Measurements from ENCODE around the gene RBM14. TPM values are rescaled to one million over a fixed set of nuclear protein-coding genes. Genes with fewer than 3 reads are reported as not detected.
A peak's percentile ranks its signal among the peaks of the same experiment; 100 is the strongest.
"Not testable (repeated sequence)": the region's sequence is repeated elsewhere in the genome, so short reads cannot be mapped to it uniquely, and the experiment has no call there.

Gene RBM14
- total RNA-seq, 4 donors from 2014 or later: 56.7 to 91.4 (median 74.6) TPM

DNA sequence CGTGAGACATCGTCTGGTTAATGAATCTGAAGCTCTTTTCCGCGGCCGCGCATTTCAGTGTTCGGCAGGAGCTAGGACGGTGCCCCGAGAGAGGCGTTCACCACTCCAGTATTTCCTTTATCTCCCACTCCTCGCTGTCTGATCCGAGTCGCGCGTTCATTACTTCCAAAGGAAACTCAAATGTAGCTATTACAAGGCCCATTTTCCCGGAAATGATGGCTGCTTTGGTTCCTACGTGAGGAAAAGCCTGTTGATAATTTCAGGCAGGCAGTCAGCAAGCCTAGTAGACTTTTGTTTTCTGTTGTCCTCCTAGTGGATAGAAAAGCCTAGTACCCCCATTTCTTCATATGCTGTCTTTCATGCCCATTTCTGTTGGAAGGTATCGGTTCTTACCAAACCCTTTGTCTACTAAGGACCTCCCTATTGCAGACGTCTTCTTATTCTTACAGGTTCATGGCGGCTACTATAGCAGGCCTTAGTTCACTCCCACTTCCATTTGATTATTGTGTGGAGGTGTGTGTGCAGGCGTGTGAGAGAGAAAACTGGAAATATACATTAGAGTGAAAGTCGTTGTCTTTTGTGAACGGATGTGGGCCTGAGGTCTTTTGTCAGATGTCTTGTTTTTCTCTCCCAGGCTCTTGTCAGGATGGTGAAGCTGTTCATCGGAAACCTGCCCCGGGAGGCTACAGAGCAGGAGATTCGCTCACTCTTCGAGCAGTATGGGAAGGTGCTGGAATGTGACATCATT, 22.8 kb downstream of the RBM14 start:
- peak overlapping the region; percentile 86 to 90 (median 88) for H3K27ac ChIP-seq
- no peaks in the 10 kb centered on the region for H3K27me3 ChIP-seq

DNA sequence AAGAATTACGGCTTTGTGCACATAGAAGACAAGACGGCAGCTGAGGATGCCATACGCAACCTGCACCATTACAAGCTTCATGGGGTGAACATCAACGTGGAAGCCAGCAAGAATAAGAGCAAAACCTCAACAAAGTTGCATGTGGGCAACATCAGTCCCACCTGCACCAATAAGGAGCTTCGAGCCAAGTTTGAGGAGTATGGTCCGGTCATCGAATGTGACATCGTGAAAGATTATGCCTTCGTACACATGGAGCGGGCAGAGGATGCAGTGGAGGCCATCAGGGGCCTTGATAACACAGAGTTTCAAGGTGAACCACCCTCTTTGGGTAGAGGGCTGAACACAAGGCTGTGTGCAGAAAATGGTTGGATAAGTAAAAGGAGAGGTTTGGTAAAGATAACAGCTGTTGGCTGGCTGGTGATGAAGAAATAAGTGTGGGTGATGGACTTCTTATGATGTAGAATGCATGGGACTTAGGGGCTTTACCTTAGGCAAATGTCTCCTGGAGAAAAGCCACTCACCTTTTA, 23.4 kb downstream of the RBM14 start:
- Histone ChIP-seq H3K27ac (peak overlapping the region in 1 of 4 donors; percentile 89), H3K4me3 (peak overlapping the region in 3 of 4 donors; percentile 63 to 78 (median 71)), H3K36me3 (peaks cover 0 to 45% (median 0%) of the 10 kb centered on the region in 3 donors), H3K4me1 (peaks cover 0 to 64% (median 21%) of the 10 kb centered on the region in 4 donors)
- not testable (repeated sequence) for DNase-seq, H3K27me3 ChIP-seq, H3K9me3 ChIP-seq

More for the DNA sequence above, 22.8 kb downstream of the RBM14 start:
- Histone ChIP-seq H3K36me3 (peaks cover 0 to 41% (median 0%) of the 10 kb centered on the region in 3 donors), H3K4me3 (peak overlapping the region; percentile 63 to 85 (median 74)), H3K4me1 (peaks cover 0 to 58% (median 21%) of the 10 kb centered on the region in 4 donors), H3K9me3 (no peaks in the 10 kb centered on the region)
- peak in 1 of 3 donors; percentile 38 for DNase-seq
- no peak for TF ChIP-seq POLR2A (IDR thresholded peaks at IDR 0.05)
- TF ChIP-seq, protein P1, sequence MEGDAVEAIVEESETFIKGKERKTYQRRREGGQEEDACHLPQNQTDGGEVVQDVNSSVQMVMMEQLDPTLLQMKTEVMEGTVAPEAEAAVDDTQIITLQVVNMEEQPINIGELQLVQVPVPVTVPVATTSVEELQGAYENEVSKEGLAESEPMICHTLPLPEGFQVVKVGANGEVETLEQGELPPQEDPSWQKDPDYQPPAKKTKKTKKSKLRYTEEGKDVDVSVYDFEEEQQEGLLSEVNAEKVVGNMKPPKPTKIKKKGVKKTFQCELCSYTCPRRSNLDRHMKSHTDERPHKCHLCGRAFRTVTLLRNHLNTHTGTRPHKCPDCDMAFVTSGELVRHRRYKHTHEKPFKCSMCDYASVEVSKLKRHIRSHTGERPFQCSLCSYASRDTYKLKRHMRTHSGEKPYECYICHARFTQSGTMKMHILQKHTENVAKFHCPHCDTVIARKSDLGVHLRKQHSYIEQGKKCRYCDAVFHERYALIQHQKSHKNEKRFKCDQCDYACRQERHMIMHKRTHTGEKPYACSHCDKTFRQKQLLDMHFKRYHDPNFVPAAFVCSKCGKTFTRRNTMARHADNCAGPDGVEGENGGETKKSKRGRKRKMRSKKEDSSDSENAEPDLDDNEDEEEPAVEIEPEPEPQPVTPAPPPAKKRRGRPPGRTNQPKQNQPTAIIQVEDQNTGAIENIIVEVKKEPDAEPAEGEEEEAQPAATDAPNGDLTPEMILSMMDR (IDR thresholded peaks at IDR 0.05): peak in 3 of 6 experiments; percentile 4 to 13 (median 5)

DNA sequence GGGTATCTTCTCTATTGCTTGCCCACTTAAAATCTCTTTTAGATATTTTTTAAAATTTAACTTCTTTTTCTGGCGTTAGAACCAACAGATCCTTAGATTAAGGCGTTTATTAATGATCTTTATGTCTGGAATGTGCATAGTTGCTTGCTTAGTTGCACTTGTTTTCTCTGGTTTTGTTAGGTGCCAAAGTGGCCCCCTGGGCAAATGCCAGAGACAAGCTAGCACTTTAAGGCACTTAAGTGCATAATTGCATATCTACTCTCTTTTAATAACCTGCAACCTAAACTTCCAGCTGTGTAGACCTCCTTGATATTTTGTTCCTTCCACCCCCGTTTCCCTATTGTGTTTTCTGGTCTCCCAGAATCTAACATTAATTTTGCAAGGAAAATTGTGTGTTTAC, 25.4 kb downstream of the RBM14 start:
- DNase-seq: no peak
- no peaks in the 10 kb centered on the region for H3K9me3 ChIP-seq
- H3K4me3 ChIP-seq: peak overlapping the region in 3 of 4 donors; percentile 0 to 63 (median 4)
- H3K4me1 ChIP-seq: peaks cover 0 to 75% (median 25%) of the 10 kb centered on the region in 4 donors
- no peaks in the 10 kb centered on the region for H3K27me3 ChIP-seq
- no peak overlapping the region for H3K27ac ChIP-seq
- peaks cover 0 to 59% (median 0%) of the 10 kb centered on the region in 3 donors for H3K36me3 ChIP-seq
- TF ChIP-seq, protein P1 (IDR thresholded peaks at IDR 0.05): no peak

DNA sequence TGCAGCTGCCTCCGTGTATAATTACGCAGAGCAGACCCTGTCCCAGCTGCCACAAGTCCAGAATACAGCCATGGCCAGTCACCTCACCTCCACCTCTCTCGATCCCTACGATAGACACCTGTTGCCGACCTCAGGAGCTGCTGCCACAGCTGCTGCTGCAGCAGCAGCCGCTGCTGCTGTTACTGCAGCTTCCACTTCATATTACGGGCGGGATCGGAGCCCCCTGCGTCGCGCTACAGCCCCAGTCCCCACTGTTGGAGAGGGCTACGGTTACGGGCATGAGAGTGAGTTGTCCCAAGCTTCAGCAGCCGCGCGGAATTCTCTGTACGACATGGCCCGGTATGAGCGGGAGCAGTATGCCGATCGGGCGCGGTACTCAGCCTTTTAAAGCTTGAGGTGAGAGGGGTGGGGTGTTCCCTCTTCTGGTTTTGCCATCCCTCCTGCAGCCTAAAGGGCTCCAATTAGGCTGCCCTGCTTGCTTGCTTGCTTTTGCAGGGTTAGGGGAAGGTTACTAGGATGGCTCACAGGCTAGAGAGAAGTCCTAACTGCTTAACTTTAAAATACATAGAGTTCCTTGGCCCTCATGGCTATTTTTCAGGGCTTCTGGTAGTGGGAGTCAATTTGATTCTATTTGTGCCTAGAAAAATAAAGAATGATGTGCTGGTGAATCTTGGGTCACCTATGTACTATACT, 27.5 kb downstream of the RBM14 start:
- peaks cover 0 to 63% (median 23%) of the 10 kb centered on the region in 4 donors for H3K4me1 ChIP-seq
- no peaks in the 10 kb centered on the region for H3K27me3 ChIP-seq
- peaks cover 0 to 79% (median 0%) of the 10 kb centered on the region in 3 donors for H3K36me3 ChIP-seq
- TF ChIP-seq, protein P1 (IDR thresholded peaks at IDR 0.05): no peak
- TF ChIP-seq POLR2A (IDR thresholded peaks at IDR 0.05): no peak
- H3K9me3 ChIP-seq: no peaks in the 10 kb centered on the region
- H3K27ac ChIP-seq: no peak overlapping the region
- no peak for DNase-seq
- H3K4me3 ChIP-seq: no peak overlapping the region

DNA sequence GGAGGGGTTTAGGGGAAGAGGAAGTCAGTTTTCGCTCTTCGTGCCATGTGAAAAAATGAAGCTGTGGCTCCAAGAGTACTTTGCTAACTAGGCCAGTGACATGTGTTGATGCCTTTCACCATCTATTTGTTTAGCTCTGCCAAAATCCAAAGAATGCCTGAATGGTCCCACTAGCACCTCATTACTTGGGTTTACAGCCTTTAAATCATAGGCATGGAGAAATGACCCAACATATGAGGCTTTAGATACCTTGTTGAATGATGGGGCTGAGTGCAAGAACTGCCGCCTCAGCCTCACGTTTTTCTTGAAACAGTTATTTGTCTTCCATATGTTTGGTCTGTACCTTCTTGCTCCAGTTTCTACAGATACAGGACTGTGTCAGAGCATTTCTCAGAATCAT, 30.4 kb downstream of the RBM14 start:
- peaks cover 0 to 83% (median 0%) of the 10 kb centered on the region in 3 donors for H3K36me3 ChIP-seq

More for the DNA sequence above, 30.4 kb downstream of the RBM14 start:
- Histone ChIP-seq H3K27me3 (no peaks in the 10 kb centered on the region), H3K4me3 (no peak overlapping the region), H3K9me3 (no peaks in the 10 kb centered on the region), H3K4me1 (peaks cover 0 to 41% (median 8%) of the 10 kb centered on the region in 4 donors), H3K27ac (no peak overlapping the region)
- TF ChIP-seq, protein P1 (IDR thresholded peaks at IDR 0.05): no peak
- TF ChIP-seq POLR2A (IDR thresholded peaks at IDR 0.05): no peak
- no peak for DNase-seq

All from Peyer's patch (tissue), 4 donors.